ENCODE measurements around the gene MLN.

DNA sequence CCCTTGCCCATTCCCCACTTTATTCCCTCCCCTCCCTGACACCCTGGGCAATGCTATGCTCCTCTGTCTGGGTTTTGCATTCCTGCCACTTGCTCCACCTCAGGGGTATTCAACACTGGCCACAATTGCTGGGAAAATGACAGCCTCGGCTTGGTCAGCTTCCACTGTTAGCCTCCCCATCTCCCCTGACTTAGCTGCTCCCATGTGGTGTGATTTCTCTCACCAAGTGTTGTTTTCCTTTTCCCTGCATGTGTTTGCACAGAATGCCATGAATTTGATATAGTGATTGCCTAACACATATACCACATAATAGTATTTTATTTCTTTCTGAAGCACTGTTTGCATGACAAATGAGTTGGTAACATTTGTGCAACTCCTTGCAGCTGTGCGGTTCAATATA is 13.4 kb downstream of the MLN start:
- no peak for TF ChIP-seq POLR2AphosphoS5 (IDR thresholded peaks at IDR 0.05)
- TF ChIP-seq, protein P1, sequence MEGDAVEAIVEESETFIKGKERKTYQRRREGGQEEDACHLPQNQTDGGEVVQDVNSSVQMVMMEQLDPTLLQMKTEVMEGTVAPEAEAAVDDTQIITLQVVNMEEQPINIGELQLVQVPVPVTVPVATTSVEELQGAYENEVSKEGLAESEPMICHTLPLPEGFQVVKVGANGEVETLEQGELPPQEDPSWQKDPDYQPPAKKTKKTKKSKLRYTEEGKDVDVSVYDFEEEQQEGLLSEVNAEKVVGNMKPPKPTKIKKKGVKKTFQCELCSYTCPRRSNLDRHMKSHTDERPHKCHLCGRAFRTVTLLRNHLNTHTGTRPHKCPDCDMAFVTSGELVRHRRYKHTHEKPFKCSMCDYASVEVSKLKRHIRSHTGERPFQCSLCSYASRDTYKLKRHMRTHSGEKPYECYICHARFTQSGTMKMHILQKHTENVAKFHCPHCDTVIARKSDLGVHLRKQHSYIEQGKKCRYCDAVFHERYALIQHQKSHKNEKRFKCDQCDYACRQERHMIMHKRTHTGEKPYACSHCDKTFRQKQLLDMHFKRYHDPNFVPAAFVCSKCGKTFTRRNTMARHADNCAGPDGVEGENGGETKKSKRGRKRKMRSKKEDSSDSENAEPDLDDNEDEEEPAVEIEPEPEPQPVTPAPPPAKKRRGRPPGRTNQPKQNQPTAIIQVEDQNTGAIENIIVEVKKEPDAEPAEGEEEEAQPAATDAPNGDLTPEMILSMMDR (IDR thresholded peaks at IDR 0.05) = no peak
- no peak for TF ChIP-seq EP300 (IDR thresholded peaks at IDR 0.05)

All from suprapubic skin (tissue), 4 donors.